Measurements from ENCODE around the gene HNRNPU. TPM values are rescaled to one million over a fixed set of nuclear protein-coding genes. Genes with fewer than 3 reads are reported as not detected.
A peak's percentile ranks its signal among the peaks of the same experiment; 100 is the strongest.

The HNRNPU gene
- total RNA-seq, 1 experiment from 2014 or later = 507 TPM

DNA sequence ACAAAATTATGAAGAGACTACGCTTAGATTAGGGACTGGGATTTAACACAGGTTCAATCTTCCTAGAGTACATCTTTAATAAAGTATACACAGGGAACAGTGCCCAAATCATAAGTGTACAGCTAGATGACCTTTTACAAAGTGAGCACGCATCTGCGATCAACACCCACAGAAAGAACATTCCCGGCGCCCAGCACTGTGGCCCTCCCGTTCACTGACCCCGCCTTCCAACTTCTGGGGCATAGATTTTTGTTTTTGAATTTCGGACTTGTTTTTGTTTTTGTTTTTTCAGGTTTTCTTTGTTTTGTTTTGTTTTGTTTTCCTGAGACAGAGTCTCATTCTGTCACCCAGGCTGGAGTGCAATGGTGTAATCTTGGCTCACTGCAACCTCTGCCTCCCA, 59.5 kb downstream of the HNRNPU start:
- no peak for DNase-seq (ENCODE audit: low read depth)

DNA sequence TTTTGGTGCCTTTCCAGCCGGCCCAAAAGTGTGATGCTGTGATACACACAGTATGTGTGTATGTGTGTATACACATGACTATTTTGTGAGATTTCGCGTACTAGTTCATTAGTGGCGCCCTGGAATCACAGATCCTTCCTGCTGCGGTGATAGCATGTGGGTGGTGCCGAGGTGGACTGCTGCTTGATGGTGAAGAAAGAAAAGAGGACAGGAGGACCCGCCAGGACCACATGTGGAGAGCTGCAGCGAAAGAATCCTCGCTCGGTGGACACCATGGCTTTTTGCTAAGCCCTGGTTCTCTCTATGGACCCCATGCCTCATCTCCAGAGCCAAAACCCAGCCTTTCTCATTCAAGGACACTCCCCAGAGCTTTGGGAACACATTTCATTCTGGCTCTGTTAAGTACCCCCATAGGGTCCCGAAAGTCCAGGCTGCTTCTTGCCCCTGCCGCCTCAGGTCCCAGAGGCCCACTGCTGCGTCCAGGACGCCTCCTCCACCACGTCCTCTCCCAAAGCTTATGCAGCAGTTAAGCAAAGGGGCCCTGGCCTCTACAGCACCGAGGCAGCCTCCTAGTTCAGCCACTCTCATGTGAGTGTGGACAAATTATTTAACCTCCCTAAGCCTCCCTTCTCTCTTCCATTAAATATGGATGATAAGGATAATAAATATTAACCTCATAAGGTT, 61.6 kb downstream of the HNRNPU start:
- no peak for DNase-seq (ENCODE audit: low read depth)

DNA sequence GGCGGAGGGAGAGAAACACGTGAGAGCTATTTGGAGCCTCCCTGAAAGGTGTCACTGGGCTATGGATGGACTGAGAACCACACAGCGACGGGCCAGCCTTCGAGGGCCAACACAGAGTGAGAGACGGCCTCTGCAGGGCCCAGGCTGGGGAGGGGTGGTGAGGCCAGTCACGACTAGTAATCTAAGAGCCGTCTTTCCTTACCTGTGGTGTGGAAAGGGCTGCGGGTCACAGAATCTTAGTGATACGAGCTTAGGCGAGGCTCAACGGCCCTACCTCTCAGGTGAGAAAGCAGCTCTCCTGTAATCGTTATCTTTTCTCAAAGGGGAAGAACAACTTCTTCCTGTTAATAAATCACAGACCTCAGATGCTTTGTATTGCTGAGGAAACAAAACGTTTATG, 62.3 kb downstream of the HNRNPU start:
- no peak for DNase-seq (ENCODE audit: low read depth)

DNA sequence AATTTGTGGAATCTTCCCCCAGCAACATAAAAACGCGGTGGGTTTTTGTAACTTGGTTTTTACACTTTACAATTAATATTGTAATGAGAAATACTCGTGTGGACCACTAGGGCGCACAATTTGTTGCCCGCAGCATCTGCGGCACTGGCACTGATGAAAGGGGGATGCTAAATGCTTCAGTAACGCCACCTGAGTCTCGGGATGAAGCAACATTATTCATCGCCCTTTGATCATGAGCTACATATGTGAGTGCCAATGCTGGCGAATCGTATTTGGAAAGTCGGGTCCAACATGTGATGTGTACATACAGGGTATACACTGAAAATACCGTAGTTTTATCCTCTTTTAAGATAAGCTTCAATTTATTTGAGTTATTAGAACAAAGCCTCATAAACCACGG, 63.1 kb downstream of the HNRNPU start:
- peak; percentile 21 for DNase-seq (ENCODE audit: low read depth)

DNA sequence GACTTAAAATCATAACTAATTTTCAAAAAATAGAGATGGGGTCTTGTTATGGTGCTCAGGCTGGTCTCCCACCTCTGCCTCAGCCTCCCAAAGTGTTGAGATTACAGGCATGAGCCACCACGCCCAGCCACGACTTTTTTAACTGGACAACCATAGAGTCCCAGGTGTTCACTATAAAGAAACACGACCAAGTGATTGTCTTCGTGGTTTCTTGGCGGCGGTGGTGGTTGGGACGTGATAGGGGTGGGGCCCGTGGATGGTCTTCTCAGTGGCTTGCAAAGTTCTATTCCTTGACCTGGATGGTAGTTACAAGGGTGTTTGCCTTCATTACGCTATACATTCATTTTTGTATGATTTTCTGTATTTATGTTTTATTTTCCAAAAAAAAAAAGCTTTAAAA, 63.5 kb downstream of the HNRNPU start:
- DNase-seq (ENCODE audit: low read depth) = no peak

Other genes with a start within 250 kb of the HNRNPU start
- 47.2 and 66.7 TPM in 2 replicates for gene DESI2, start 211.4 kb downstream of the HNRNPU start, total RNA-seq (2014; rRNA removed; shearing (Covaris generic))
- gene COX20, start 28.9 kb downstream of the HNRNPU start, total RNA-seq (2014; rRNA removed; shearing (Covaris generic)) = 50.0 and 50.3 TPM in 2 replicates

Measured in HT1080 (cell line).